Measurements from ENCODE around the gene LMBRD2. TPM values are rescaled to one million over a fixed set of nuclear protein-coding genes. Genes with fewer than 3 reads are reported as not detected.

LMBRD2 gene
- total RNA-seq, 2 experiments from 2014 or later = 9.3 to 11.5 TPM

DNA sequence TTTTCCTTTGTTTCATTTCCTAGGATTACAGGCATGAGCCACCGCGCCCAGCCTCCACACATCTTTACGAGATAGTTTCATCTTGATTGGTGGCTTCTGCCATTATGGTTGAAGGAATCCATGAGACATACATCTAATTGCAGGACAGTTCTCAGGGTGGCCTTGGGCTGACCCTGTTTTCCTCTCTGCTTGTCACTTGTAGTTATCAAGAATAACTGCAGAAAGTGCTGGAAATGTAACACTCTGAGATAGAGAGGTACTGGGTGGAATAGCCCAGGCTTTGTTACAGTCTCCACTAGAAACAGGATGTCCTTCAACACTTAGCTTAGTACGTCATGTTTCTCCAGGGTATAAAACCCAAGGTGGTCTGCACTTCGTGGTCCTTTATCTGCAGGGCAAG is 95.7 kb downstream of the LMBRD2 start:
- no peaks in the 10 kb centered on the region for H3K36me3 Mint-ChIP-seq
- peaks cover 5% of the 10 kb centered on the region for H3K27me3 Mint-ChIP-seq
- H3K4me3 Mint-ChIP-seq = no peak overlapping the region
- peaks cover 2% of the 10 kb centered on the region for H3K4me1 Mint-ChIP-seq
- H3K9me3 Mint-ChIP-seq = no peaks in the 10 kb centered on the region
- no peak for DNase-seq
- H3K27ac Mint-ChIP-seq = no peak overlapping the region

DNA sequence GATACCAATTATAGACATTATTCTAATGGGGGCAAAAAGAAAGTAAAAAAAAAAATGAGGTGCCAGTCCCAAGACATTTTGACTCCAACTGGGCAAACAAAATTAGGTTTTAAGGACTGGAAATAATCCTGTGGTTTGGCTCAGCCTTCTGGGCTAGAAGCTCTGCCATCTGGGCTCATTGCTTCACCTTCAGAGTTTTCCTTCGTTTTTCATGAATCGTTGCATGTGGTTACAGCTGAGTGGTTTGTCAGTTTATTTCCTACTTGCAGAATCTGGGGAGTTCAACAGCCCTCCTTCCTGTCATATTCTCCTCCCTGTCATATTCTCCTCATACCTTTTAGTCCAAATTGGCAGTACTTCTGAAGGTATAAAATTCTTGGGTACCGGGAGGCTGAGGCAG is 97.0 kb downstream of the LMBRD2 start:
- Mint-ChIP-seq H3K4me3 (no peak overlapping the region), H3K36me3 (no peaks in the 10 kb centered on the region), H3K4me1 (peaks cover 2% of the 10 kb centered on the region), H3K27ac (no peak overlapping the region), H3K27me3 (peaks cover 5% of the 10 kb centered on the region), H3K9me3 (no peaks in the 10 kb centered on the region)
- DNase-seq = no peak

DNA sequence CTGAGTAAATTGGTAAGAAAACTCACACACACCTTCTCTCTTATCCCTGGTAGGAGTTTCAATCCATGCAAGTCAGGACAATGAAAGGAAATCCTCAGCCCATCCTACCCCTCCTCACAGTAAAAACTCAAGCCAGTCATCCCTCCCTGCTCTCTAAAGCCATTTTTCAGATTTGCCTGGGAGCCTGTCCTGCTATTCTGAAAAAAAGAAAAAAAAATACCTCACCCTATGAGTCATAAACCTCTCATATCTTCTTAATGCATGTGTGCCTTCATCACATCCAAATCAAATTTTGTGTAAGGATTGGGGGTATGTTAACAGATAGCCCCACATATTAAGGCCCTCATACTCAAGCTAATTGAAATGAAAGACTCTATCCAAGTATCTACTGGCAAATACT is 99.1 kb downstream of the LMBRD2 start:
- Mint-ChIP-seq H3K27me3 (peaks cover 5% of the 10 kb centered on the region), H3K27ac (no peak overlapping the region), H3K4me1 (peaks cover 2% of the 10 kb centered on the region), H3K9me3 (no peaks in the 10 kb centered on the region), H3K4me3 (no peak overlapping the region), H3K36me3 (no peaks in the 10 kb centered on the region)
- DNase-seq = no peak

- peaks cover 2% of the 10 kb centered on the region for H3K4me1 Mint-ChIP-seq
- H3K27ac Mint-ChIP-seq = no peak overlapping the region
- no peak overlapping the region for H3K4me3 Mint-ChIP-seq
- no peaks in the 10 kb centered on the region for H3K36me3 Mint-ChIP-seq
- H3K27me3 Mint-ChIP-seq = no peaks in the 10 kb centered on the region
- no peaks in the 10 kb centered on the region for H3K9me3 Mint-ChIP-seq
- no peak for DNase-seq
These were observed 101.7 kb downstream of the LMBRD2 start for GRCh38 chr5:36049949-36050348.

Other genes with a start within 250 kb of the LMBRD2 start
- gene CAPSL, start 213.3 kb downstream of the LMBRD2 start, total RNA-seq = under 1 TPM; 0.68 to 0.74 TPM
- gene UGT3A1, start 160.5 kb downstream of the LMBRD2 start, total RNA-seq = not detected
- not detected for gene UGT3A2, start 85.0 kb downstream of the LMBRD2 start, total RNA-seq
- 10 to 100 TPM; 61.6 to 63.4 TPM for gene SKP2, start 224 bp upstream of the LMBRD2 start, total RNA-seq
- gene NADK2, start 90.0 kb upstream of the LMBRD2 start, total RNA-seq = 10 to 100 TPM; 24.5 to 30.5 TPM
- under 1 TPM; 0.10 to 0.14 TPM for gene RANBP3L, start 150.0 kb upstream of the LMBRD2 start, total RNA-seq